ENCODE results near the gene TGFBR1. TPM values are rescaled to one million over a fixed set of nuclear protein-coding genes. Genes with fewer than 3 reads are reported as not detected.

The TGFBR1 gene
- total RNA-seq, 2 experiments from 2014 or later, result 12.9 to 14.6 TPM

DNA sequence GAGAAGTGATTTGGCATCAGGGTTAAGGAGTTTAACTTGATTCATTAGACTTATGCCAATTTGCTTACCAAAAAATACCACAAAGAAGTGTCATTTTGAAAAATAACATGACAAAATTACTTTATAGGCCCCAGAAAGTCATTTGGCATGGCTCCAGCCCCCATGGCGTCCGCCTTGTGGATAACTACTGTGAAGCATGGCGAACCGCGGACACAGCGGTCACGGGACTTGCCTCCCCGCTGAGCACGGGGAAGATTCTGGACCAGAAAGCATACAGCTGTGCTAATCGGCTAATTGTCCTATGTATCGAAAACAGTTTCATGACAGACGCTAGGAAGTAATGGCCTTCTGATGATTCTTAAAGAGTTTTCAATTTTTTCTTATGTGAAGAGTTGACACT lies 35.4 kb upstream of the TGFBR1 start:
- Mint-ChIP-seq H3K4me1 (ENCODE audit: low read depth) (peaks cover 65% of the 10 kb centered on the region), H3K27ac (peak overlapping the region; percentile 55), H3K36me3 (ENCODE audit: low read depth) (no peaks in the 10 kb centered on the region), H3K27me3 (no peaks in the 10 kb centered on the region), H3K4me3 (no peak overlapping the region), H3K9me3 (no peaks in the 10 kb centered on the region)
- TF ChIP-seq, protein P1, sequence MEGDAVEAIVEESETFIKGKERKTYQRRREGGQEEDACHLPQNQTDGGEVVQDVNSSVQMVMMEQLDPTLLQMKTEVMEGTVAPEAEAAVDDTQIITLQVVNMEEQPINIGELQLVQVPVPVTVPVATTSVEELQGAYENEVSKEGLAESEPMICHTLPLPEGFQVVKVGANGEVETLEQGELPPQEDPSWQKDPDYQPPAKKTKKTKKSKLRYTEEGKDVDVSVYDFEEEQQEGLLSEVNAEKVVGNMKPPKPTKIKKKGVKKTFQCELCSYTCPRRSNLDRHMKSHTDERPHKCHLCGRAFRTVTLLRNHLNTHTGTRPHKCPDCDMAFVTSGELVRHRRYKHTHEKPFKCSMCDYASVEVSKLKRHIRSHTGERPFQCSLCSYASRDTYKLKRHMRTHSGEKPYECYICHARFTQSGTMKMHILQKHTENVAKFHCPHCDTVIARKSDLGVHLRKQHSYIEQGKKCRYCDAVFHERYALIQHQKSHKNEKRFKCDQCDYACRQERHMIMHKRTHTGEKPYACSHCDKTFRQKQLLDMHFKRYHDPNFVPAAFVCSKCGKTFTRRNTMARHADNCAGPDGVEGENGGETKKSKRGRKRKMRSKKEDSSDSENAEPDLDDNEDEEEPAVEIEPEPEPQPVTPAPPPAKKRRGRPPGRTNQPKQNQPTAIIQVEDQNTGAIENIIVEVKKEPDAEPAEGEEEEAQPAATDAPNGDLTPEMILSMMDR (IDR thresholded peaks at IDR 0.05), result no peak
- Histone ChIP-seq H3K9me3 (ENCODE audit: control insufficient read depth in 1 of 2, insufficient read depth in 1 of 2, low read length in 2 of 2) (peaks cover 0 to 3% of the 10 kb centered on the region in 2 experiments), H3K4me3 (ENCODE audit: low read length) (no peak overlapping the region), H3K27ac (ENCODE audit: low read depth in 1 of 2, low read length in 2 of 2) (no peak overlapping the region), H3K36me3 (ENCODE audit: insufficient read depth, low read length) (no peaks in the 10 kb centered on the region), H3K27me3 (ENCODE audit: control insufficient read depth in 1 of 2, insufficient read depth in 2 of 2, low read length in 2 of 2) (no peaks in the 10 kb centered on the region), H3K4me1 (ENCODE audit: insufficient read depth, low read length) (peaks cover 20% of the 10 kb centered on the region)
- no peak for ATAC-seq (ENCODE audit: poor library complexity)
- no peak for DNase-seq
- CTCF ChIA-PET, result interaction anchor here (1.1 kb wide), 1 partner anchor 8 kb away, joined by 3 read pairs; no protein-coding TSS in a partner anchor
- intact Hi-C loops (cut with DNase I, micrococcal nuclease), result no loop called here
- POLR2A ChIA-PET, result no interaction called here

DNA sequence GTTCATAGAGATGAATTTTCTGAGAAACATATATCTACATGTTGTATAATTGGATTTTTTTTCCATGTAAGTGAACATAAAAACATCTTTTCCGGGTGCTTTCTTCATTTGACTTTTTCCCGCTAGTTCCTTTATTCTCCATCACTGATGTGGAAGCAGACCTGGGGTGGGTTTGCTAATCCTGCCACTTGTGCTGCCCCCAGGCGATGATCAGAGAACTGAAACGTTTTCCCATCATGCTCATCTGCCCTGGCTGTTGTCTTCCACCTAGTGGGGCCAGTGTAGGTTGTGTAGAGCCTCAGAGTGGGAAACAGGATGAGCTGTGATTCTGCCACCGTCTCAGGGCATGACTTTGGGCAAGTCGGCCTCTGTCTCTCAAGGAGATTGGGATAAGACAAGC lies 34.2 kb upstream of the TGFBR1 start:
- intact Hi-C loops (cut with DNase I, micrococcal nuclease), result no loop called here
- Mint-ChIP-seq H3K4me3 (no peak overlapping the region), H3K9me3 (no peaks in the 10 kb centered on the region), H3K36me3 (ENCODE audit: low read depth) (no peaks in the 10 kb centered on the region), H3K27ac (peak overlapping the region; percentile 28), H3K4me1 (ENCODE audit: low read depth) (peaks cover 70% of the 10 kb centered on the region), H3K27me3 (no peaks in the 10 kb centered on the region)
- H3K4me1 ChIP-seq (ENCODE audit: insufficient read depth, low read length), result peaks cover 28% of the 10 kb centered on the region
- H3K27me3 ChIP-seq (ENCODE audit: control insufficient read depth in 1 of 2, insufficient read depth in 2 of 2, low read length in 2 of 2), result no peaks in the 10 kb centered on the region
- no peak overlapping the region for H3K4me3 ChIP-seq (ENCODE audit: low read length)
- DNase-seq (no peak), ATAC-seq (ENCODE audit: poor library complexity) (no peak)
- POLR2A ChIA-PET, result interaction anchor here (0.5 to 1.0 kb wide), 5 partner anchors 13 to 49 kb away, joined by 3 to 5 read pairs (median 4); partner anchors contain the start of gene TGFBR1
- H3K9me3 ChIP-seq (ENCODE audit: control insufficient read depth in 1 of 2, insufficient read depth in 1 of 2, low read length in 2 of 2), result peaks cover 0 to 3% of the 10 kb centered on the region in 2 experiments
- CTCF ChIA-PET, result interaction anchor here (1.0 kb wide), 1 partner anchor 34 kb away, joined by 5 read pairs; no protein-coding TSS in a partner anchor
- TF ChIP-seq, protein P1 (IDR thresholded peaks at IDR 0.05), result no peak
- no peaks in the 10 kb centered on the region for H3K36me3 ChIP-seq (ENCODE audit: insufficient read depth, low read length)
- no peak overlapping the region for H3K27ac ChIP-seq (ENCODE audit: low read depth in 1 of 2, low read length in 2 of 2)

DNA sequence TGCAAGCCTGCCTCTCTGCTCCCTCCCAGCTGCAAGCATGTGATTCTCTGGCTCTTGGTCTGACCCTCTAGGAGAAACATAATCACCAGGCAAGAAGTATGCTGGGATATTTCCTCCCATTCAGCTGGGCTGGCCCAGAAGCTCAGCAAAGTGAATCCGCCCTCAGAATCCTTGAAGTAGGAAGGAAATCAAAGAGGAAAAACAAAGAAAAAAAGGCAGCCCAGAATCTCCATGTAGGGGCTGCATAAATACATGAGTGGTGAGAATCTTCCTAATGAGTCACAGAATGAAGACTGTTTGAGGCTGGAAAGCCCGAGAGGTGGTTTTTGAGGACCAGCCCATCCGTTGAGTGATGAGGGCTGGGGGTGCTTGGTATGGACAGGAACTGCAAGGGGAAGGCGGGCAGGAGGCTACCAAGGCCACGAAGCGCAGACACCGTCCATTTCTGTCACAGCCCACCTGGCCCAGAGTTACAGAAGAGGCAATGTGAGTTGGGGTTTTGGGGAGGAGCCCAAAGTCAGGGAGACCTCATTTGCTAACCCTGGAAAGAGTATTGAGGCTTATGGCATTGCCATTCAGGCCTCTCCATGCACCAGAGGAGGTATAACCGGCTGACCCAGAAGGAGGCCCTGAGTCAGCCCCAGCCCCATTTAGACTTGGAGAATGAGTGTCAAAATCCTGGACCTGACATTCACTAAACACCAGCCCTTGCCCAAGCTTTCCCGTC lies 33.4 kb upstream of the TGFBR1 start:
- Histone ChIP-seq H3K9me3 (ENCODE audit: control insufficient read depth in 1 of 2, insufficient read depth in 1 of 2, low read length in 2 of 2) (peaks cover 0 to 3% of the 10 kb centered on the region in 2 experiments), H3K4me3 (ENCODE audit: low read length) (no peak overlapping the region), H3K36me3 (ENCODE audit: insufficient read depth, low read length) (no peaks in the 10 kb centered on the region), H3K27ac (ENCODE audit: low read depth in 1 of 2, low read length in 2 of 2) (no peak overlapping the region), H3K4me1 (ENCODE audit: insufficient read depth, low read length) (peaks cover 36% of the 10 kb centered on the region), H3K27me3 (ENCODE audit: control insufficient read depth in 1 of 2, insufficient read depth in 2 of 2, low read length in 2 of 2) (no peaks in the 10 kb centered on the region)
- Mint-ChIP-seq H3K9me3 (no peaks in the 10 kb centered on the region), H3K4me3 (no peak overlapping the region), H3K36me3 (ENCODE audit: low read depth) (no peaks in the 10 kb centered on the region), H3K27ac (no peak overlapping the region), H3K27me3 (no peaks in the 10 kb centered on the region), H3K4me1 (ENCODE audit: low read depth) (peaks cover 71% of the 10 kb centered on the region)
- ChIA-PET CTCF (interaction anchor here (1.0 kb wide), 1 partner anchor 33 kb away, joined by 5 read pairs; no protein-coding TSS in a partner anchor), POLR2A (interaction anchor here (0.5 to 1.2 kb wide), 8 partner anchors 8 to 74 kb away, joined by 3 to 5 read pairs (median 4); partner anchors contain the start of gene TGFBR1)
- intact Hi-C loops (cut with DNase I, micrococcal nuclease), result no loop called here
- ATAC-seq (ENCODE audit: poor library complexity) (no peak), DNase-seq (no peak)
- TF ChIP-seq, protein P1 (IDR thresholded peaks at IDR 0.05), result no peak
